Measurements from ENCODE around the gene AK4. TPM values are rescaled to one million over a fixed set of nuclear protein-coding genes. Genes with fewer than 3 reads are reported as not detected.
A peak's percentile ranks its signal among the peaks of the same experiment; 100 is the strongest.
"Not testable (repeated sequence)": the region's sequence is repeated elsewhere in the genome, so short reads cannot be mapped to it uniquely, and the experiment has no call there.

AK4 gene
- polyA plus RNA-seq, 4 donors = 33.9 to 71.4 (median 56.0) TPM

DNA sequence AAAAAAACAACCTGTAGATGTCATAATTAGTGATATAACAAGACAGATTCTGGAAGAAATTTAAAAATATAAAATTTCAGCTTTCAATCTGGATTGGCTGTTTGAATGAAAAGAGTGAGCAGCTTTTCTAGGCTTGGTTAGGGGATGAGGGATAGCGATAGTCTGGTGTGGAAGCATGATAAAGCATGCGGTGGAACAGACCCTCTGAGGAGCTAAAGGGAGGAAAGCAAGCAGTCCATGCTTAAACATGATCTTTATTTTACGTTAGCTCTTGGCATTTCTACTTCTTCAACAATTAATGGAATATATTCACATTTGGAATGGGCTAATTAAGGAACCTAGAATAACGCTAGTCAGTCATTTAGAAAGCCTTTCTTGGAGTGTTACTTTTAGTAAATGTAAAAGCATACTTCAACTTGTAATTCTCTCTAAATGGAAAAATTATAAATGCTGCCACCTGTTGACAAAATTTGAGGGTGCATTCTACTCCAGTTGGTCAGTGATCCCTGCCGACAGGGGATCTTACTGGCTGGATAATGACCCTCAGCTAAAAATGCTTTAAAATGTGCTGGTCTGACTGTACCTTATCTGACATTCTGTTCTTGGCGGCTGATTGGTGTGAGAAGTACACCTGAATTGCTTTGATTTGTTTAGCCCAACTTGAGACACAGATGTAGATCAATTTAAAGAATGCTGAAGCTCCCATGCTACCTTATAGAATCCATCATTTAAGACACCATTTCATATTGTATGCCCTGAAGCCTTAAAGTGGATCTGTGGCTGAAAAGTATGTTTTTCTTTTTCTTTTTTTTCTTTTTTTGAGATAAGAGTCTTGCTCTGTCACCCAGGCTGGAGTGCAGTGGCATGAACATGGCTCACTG, 61.2 kb downstream of the AK4 start:
- DNase-seq (ENCODE audit: low read depth in 4 of 4, low spot score in 2 of 4) = peak; percentile 21 to 49 (median 32)

DNA sequence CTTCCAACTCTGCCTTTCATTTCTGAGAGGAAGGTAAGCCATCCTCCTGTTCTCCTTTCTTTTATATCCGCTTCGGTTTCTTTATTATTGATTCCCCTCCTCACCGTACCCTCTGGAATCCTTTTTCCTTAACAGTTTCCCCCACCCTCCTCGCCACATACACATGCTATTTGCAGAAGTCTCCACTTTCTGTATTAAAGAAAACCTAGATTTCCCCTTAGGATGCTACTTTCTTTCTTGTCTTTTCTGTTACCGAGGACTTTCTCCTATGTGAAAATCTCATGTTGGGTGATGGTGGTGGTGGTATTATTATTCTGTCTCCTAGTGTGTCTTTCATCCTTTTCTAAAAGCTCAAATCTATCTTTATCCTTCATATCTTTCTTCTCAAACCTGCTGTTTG, 62.3 kb downstream of the AK4 start:
- no peak for DNase-seq (ENCODE audit: low read depth in 4 of 4, low spot score in 2 of 4)

DNA sequence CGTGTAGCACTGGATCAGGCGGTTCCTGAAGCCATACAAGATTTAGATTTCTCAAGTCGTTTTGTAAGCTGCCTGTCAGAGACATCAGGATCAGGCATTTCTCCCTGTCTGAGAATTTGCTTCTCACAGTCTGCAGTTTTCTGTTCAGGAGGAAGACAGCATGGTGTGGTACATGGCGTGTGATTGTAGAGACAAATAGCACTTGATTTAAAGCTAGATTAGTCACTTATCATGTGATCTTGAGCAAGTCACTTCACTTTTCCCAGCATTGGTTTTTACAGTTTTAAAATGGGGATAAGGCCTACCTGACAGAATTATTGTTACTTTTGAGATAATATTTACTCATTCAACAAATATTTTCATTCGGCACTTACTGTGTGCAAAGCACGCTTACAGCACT, 63.3 kb downstream of the AK4 start:
- no peak for DNase-seq (ENCODE audit: low read depth in 4 of 4, low spot score in 2 of 4)

DNA sequence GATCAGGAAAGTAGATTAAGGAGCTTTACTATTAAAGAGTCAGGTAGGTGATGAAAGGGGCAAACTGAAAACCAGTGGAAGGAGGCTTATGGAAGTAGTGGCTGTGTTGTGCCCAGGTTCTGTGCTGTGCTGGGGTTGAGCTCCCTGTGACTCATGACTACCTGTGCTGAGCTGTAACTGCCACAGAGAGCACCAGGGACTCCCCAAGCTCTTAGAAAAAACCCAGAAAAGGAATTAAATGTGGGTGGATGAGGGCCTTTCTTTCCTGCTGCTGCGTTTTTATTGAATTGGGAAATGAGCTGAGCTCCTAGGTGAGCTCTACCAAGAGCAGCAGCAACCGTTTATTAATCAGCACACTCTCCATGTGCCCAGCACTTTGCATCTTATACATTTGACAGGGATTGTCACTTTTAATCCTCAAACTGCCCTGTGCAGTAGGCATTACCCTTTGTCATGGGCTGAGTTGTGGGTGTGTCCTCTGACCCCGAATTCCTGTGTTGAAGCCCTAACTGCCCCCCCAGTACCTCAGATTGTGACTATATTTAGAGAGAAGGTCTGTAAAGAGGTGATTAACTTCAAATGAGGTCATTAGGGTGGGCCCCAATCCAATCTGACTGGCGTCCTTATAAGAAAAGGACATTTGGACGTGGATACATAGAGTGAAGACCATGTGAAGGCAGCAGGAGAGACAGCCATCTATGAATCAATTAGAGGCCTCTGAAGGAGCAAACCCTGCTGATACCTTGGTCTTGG, 65.4 kb downstream of the AK4 start:
- DNase-seq (ENCODE audit: low read depth in 4 of 4, low spot score in 2 of 4) = no peak

DNA sequence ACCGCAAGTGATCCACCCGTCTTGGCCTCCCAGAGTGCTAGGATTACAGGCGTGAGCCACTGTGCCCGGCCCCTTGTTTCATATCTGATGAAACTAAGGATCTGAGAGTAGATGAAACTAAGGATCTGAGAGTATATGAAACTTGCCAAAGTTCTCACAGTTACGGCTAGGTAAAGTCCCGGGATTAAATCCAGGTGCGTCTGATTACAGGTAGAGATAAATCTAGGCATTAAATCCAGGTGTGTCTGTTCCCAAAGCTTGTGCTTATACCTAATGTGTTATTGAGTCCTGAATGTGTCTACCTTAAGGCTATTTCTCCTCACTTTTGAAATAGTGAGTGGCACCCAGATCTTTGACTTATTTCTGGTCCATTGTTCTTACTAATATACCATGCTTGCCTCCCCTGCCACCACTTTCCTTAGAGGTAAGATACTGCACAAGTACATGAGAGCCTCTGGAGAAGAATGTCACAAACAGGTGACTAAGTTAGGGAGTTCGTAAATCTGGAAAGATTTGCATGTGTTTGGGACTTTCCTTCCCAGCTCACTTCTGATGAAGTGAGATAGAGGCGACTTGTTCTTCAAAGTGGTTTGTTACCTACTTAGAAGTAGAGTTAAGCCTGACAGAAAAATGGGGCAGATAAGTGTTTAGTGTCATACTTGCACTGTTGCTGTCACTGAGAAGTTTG, 66.5 kb downstream of the AK4 start:
- DNase-seq (ENCODE audit: low read depth in 4 of 4, low spot score in 2 of 4) = no peak

DNA sequence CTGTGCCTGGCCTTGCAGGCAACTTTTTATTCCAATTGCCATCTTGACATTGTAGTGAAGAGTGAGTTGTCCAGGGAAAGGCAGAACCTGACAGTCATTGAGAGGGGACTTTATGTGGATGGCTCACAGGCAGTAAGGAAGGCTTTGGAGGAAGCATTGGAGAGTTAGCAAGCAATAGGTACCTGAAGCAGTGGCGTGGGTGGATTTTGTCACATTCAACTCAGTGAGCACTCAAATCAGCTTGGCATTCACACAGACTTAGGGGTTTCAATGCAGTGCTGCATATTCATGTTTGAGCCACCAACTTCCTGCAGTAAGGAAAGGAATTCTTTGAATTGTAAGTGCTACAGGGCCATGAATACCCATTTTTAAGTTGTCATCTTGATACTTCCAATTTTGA, 69.0 kb downstream of the AK4 start:
- no peak for DNase-seq (ENCODE audit: low read depth in 4 of 4, low spot score in 2 of 4)

DNA sequence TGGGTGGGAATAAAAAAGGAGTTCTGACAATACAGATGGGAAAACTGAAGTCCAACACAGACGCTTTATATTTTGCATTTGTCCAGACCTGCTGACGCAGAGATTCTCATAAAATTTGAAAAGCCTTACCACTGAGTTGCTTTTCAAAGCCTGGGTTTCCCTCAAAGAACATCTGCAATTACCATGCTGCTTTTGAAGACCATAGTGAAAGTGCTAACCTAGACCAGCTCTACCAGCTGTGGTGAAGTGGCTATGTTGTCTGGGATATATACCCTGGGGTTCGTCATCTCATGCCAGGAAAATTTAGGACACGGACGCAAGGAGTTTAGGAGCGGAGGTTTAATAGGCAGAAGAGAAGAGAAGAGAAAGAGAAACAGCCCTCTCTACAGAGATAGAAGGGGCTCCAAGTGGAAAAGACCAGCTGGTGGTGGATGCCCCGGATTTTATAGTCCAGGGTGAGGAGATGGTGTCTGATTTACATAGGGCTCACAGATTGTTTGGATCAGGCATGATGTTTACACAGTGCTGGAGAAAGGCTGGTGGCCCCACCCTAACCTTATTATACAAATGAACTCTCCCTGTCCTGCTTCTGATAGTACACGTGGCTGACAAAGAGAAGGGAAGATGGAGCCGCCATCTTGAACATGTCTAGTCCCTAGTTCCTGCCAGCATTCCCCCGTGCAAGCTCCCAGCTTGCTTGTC, 73.8 kb downstream of the AK4 start:
- DNase-seq (ENCODE audit: low read depth in 4 of 4, low spot score in 2 of 4) = no peak

DNA sequence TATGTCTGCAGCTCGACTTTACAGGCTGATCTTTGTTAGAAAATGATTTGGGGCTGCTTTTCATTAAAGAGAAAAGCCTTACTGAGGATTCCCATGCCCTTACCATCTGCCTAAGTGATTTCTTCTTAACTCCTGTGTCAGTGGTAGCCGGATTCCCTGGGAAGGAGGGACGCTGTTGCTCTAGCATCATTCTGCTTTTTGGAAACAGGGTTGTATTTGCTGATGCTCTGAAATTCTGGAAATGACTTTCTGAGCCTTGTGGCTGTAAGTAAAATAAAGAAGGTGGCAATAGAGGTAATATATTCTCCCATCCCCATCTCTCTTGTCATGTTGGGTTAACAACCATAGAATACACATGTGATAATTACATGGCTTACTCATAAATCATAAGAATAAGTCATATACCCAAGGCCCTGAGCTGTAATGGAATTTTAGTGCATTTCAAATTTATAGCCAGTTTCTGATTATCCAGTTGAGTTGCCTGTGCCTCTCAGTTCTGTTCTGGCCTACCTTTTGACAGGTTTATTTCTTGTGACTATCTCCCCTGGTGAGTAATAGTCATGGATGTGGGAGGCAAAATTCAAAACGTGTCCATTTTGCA, 74.4 kb downstream of the AK4 start:
- no peak for DNase-seq (ENCODE audit: low read depth in 4 of 4, low spot score in 2 of 4)

DNA sequence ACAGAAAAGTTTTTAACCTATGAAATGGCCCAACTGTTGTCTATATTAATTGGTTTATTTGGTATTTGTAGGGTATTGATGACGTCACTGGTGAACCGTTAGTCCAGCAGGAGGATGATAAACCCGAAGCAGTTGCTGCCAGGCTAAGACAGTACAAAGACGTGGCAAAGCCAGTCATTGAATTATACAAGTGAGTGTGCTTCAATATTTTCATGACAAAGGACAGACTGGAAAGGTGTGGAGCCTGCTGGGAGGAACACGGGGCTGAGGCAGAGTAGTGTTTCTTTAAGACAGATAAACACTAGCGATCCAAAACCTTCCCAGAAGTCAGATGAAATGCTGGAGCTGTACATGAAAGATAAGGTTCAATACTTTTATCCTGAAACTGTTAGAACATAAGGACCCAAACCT, 76.7 kb downstream of the AK4 start:
- no peak for DNase-seq (ENCODE audit: low read depth in 4 of 4, low spot score in 2 of 4)

DNA sequence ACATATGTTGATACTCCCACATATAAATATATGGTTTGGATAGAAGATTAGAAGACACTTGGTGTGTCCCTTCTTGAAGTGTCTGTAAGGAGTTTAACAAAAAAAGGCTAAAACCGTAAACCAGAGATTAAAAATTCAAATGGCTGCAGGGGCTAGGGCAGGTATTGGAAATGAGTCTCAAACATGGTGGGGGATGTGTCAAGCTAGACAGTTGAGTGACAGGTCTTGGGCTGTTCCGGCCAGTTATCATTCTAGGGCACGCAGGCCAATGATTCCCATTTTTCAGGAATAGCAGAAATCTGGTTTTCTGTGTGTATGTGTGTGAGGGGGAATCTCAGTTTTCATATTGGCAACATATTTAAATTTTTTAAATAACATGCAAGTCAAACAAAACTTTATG, 77.2 kb downstream of the AK4 start:
- no peak for DNase-seq (ENCODE audit: low read depth in 4 of 4, low spot score in 2 of 4)

DNA sequence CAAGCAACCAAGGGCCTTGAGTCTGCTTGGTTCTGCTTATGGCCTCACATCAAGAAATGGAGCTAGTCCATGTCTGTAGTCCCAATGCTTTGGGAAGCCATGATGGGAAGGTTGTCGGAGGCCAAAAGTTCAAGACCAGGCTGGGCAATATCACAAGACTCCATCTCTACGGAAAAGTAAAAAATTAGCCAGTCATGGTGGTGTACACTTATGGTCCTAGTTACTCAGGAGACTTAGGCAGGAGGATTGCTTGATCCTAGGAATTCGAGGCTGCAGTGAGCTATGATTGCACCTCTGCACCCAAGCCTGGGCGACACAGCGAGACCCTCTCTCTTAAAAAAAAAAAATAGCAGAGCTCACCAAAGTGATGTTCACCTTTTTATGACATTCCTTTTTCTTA, 81.2 kb downstream of the AK4 start:
- no peak for DNase-seq (ENCODE audit: low read depth in 4 of 4, low spot score in 2 of 4)

DNA sequence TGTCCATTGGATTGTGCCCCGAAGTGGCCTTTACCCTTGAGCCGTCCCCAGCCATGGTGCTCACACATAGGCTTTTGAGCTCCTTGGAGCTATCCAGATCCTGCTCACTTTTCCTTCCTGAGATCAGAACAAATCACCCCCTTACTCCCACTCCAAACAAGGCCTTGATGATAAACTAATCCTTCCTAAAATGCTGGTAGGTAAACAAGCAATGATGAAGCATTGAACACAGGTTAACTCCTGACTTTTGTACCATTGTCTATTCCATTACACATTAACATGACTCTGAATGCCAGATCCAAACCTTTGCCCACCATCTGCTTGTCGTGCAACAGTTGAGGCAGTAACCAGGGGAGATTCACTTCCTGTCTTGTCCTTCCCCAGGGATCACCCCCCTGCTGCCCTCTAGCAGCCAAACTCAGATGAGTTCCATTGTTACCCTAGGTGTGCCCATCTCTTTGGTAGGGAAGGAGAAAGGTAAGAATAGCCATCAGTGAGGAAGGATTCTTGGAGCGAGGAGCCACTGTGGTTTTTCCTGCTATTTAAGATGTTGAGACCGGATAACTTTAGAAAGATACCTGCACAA, 81.8 kb downstream of the AK4 start:
- DNase-seq (ENCODE audit: low read depth in 4 of 4, low spot score in 2 of 4) = no peak

DNA sequence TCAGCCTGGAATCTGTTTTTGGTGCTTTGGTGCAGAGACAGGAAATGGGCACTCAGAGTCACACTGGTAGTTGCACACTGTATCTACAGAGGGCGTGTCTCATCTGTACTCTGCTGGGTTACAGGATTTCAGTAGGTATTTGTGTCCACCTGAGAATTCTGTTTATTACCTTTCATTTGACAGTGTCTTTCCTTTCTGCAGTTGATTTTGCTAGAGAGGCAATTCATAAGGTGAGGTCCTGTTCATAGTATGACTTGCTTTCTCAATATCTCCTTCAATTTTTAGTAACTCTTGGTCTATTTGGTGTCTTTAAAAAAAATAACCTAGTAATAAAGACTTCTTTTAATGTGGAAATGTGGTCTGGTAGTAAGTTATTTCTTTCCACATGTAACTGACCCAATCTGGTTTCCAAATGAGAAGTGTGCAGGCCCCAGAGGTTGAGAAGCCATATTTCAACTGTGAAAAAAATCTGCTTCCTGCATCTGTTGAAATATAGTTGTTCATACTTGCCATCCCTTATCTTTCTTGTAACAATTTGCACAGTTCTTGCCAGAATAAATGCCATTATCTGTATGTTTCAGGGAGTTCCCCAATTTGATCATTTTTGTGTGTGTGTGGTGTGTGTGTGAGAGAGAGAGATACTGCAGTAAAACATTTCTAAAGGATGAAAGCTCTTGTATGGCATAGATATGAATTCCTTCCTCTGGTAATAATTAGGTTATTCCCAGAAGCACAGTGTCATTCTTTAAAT, 82.9 kb downstream of the AK4 start:
- no peak for DNase-seq (ENCODE audit: low read depth in 4 of 4, low spot score in 2 of 4)

DNA sequence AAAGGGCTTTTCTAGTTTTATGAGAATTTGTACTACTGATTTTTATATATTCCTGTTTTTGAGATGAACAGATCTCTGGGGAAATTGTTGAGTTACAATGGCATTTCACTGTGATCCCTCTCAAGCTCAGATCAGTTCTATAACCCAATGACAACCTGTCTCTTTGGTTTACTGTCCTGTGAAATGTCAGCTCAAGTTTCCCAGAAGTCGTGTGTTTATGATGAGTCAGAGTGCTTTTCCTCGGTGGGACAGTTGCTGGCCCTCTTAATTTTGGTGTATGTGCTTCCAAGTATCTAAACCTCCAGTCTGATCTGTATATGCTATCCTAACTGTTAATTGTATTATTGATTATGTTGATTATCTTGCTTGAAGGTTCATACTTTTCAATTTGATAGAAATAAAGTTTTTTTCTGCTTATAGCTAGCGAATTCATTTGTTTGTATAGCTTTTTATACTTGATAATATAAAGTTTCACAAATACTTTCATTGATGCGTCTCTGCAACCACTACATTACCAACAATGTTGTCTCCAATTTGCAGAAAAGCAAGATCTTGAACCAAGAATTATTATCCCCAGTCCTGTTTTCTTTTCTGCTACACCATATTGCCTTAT, 83.8 kb downstream of the AK4 start:
- DNase-seq (ENCODE audit: low read depth in 4 of 4, low spot score in 2 of 4) = no peak

DNA sequence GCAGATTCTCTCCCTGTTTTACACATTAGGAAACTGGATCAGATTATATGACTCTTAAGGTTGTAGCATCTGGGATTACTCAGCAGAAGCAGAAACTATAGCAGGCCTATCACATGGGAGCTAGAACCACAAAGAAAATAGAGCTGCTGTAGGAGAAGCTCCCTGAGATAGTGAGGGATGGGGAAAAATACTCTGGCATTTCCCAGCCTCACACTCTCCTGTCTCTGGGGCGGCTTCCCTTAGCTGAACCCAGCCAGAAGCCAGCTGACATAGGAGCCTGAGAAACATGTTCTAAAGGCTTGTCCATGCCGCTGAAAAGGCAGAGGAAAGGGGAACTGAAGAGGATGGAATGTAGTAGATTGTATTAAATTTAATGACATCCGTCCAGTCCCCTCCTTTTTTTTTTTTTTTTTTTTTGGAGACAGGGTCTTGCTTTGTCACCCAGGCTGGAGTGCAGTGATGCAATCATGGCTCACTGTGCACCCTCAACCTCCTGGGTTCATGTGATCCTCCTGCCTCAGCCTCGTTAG, 84.5 kb downstream of the AK4 start:
- no peak for DNase-seq (ENCODE audit: low read depth in 4 of 4, low spot score in 2 of 4)

DNA sequence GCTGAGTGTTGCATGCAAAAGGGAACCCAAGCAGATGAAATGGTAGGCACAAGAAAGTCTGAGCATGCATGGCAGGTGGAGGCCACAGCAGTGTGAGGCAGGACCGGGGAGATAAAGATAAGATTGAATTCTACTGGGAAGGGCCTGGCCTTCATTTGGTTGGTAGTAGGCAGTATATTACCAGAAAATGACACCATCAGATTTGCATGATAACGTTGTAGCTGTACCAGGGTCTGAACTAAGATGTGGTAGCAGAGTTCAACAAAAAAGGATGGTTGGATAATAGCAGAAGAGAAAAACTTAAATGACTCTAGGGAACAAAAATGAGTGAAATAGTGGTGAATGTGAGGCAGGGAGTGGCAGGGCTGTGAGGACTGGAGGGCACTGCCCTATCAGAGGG, 85.8 kb downstream of the AK4 start:
- no peak for DNase-seq (ENCODE audit: low read depth in 4 of 4, low spot score in 2 of 4)

DNA sequence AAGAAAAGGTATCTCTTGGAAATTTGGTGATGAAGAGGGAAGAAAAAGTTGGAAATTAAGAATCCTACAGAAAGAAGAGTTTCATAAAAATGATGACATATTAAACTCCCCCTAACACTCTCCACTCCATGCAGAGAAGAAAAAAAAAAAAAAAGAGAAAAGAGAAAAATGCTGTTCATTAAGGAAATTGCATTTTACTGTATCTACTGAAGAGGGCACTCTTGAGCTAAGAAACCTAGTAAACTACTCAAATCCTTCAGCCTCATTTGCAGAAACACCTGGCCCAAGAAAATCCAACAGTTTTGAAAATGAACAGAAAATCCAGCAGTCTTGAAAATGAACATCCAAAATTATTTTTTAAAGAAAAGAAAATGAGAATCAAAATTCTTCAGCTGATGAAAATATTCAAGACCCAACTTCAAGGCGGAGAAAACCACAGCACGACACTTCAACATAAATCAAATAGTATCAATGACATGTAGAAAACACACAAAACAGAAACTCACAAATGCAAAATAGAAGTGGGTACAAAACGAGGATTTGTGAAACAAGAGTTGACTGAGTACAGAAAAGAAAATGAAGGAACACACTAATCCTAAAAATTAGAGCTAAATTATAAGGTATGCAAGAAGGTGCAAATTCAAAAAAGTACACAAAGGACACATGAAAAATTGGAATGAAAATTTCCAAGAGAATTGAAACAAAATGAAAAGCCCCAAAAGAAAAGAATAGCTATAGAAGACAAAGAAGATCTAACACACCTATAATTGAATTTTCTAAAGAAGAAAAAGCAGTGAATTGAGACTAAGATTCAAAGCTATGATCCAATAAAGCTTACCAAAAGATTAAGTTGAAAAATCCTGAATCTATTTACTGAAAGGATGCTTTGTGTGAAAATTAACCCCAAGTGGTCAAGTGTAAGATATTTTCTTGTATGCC, 88.1 kb downstream of the AK4 start:
- peak in 1 of 4 donors; percentile 10 for DNase-seq (ENCODE audit: low read depth in 4 of 4, low spot score in 2 of 4)

DNA sequence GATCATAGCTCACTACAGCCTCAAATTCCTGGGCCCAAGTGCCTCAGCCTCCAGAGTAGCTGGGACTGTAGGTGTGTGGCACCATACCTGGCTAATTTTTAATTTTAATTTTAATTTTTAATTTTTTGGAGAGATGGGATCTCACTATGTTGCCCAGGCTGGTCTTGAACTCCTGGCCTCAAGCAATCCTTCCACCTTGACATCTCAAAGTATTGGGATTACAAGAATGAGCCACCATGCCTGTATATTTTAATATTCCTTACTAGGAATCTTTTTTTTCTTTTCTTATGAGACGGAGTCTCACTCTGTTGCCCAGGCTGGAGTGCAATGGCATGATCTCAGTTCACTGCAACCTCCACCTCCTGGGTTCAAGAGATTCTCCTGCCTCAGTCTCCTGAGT, 89.1 kb downstream of the AK4 start:
- not testable (repeated sequence) for DNase-seq (ENCODE audit: low read depth in 4 of 4, low spot score in 2 of 4)
